Mesenteric fat pad (tissue), 1 donor: Measurements from ENCODE around the gene RAN. TPM values are rescaled to one million over a fixed set of nuclear protein-coding genes. Genes with fewer than 3 reads are reported as not detected.
"Not testable (repeated sequence)": the region's sequence is repeated elsewhere in the genome, so short reads cannot be mapped to it uniquely, and the experiment has no call there.

Source experiments
- DNase-seq: peaks from one replicate; pipeline ENCODE4 v3.0.0-alpha.2; 2020; ENCODE audit warnings: low spot score
- total RNA-seq: library from RNA; stranded (reverse); fragmentation: NEBNext Ultra II Directional; extraction: Animal tissue kit (Norgen Biotek cat#: 25700); gene quantifications from one replicate; pipeline ENCODE4 v1.2.1, GENCODE V29; 2021
- donor health status: DM: yes; HTN: yes; CAD: no.

The RAN gene
- total RNA-seq, 1 donor from 2014 or later = 472 TPM

DNA sequence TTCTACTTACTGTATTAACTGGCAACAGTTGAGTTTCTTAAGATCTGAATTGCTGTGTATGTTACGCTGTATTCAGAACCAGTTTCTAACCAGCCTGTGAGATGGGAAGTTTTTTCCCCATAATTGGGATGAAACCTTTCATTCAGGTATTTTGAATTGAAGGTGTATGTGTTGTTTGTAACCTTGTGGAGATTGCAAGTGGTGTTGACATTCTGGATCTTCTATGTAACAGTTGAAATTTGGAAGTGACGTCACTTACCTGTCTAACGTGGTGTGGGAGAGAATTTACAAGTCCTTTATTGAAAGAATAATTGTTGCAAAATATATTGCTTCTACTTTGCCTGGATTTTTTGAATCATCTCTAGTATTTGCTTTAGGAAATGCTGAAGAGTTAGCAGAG, 5.5 kb downstream of the RAN start:
- DNase-seq = no peak

DNA sequence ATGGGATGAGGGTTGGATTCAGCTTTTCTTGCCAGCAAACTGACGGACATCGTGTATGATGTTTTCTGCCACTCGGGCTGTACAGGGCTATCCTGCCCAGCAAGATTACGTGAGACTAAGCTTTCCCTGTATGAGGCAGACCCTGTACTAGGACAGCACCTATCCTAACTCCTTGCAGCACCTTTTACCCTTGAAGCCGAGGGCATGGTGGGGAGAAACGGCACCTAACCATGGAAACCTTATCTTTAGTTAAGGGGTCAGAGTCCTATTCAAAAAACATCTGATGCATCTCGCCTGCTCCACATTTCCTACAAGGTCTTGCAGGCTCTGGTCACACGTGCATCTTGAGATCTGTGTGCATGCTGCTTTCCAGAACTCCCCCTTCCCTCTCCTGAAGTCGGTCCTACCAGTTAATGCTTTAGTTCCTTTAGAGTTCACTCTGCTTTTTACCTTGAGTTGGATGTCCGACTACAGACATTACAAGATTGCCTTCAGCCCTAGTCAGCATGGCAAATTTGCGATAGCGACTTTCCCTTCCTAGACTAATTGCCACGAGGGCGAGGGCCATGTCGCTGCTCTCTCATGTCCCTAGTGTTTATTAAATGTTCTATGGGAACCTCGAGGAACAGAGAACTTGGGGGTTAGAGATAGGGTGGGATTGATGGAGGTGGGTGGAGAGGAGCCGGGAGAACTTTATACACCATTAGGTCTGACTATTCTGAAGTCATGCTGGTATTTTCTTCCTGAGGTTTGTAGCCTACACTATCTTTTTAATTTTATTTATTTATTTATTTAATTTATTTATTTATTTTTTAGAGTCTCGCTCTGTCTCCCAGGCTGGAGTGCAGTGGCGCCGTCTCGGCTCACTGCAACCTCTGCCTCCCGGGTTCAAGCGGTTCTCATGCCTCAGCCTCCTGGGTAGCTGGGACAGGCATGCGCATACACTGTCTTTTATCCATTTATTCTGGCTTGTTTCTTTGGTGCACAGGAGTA, 6.6 kb downstream of the RAN start:
- DNase-seq = no peak

DNA sequence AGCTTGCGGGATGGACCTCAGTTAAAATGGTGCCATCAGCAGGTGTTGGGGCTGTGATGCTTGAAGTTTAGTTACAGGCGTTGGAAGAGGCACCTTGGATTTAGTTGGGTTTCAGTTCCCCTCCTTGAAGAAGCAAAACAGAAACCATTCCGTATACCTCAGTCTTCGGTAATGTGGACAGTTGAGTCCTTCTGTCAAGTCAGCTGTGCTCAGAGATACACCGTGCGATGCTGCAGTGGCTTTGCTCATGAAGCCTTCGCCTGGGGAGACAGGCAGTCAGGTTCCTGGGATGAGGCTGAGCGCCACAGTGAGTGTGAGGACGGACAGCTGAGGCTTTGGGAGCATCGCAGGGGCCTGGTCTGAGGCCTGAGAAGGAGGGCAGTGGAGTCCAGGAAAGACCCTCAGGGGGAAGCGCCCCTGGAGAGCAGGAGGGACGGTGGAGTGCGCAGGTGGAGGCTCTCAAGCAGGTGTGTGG, 7.4 kb downstream of the RAN start:
- no peak for DNase-seq

DNA sequence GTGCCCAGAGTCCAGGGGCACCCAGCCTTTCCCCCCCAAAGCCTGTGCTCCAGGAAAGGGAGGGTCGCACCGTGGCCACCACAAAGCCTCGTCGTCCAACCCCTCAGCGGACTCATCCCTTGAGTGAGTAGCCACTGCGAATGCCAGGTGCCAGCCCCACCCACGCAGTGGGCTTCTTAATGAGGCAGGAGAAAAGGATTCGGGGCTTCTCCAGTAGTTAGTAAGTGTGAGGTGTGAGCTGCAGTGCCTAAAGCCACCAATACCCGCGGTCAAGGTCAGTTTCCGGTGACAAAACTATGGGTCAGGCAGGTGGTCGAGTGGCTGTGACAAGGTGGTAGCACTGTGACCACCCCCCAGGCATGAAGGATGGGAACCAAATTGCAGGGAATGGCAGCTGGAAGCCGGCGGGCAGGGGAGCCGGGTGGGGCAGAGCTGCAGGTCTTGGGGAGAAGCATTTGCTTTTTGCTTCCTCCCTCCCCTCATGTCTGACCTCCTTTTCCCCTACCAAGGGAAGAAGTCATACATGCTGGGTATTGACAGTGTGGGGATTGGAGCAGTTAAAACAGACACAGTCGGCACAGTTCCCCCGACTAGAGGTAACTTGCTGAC, 8.0 kb downstream of the RAN start:
- no peak for DNase-seq

DNA sequence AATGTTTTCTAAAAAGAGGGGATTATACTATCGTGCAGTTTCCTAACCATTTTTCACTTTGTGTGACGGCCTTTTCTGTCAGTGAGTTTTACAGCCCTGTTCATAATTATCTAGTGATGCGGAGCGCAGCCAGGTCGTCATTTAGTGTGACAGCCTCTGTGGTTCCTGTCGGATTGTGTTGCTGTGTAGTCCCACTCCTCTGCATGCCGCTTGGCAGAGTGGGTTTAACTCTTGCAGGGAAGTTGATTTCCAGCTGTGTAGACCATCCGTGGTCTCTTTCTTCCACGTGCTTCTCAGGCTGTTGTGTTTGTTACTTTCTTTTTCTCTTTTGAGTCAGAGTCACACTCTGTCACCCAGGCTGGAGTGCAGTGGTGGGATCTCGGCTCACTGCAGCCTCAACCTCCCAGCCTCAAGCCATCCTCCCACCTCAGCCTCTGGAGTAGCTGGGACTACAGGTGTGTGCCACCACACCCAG, 8.6 kb downstream of the RAN start:
- DNase-seq = no peak

DNA sequence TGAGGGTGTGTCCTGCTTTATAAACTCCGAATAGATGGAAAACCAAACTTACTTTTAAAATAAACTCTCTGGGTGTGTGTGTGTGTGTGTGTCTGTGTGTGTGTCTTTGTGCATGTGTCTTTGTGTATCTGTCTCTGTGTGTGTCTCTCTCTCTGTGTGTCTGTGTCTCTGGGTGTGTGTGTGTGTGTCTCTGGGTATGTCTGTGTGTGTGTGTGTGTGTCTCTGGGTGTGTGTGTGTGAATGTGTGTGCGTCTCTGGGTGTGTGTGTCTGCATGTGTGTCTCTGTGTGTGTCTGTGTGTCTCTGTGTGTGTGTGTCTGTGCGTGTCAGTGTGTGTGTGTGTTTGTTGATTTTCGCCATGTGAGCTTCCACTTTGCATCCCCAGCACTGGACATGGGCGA, 9.2 kb downstream of the RAN start:
- DNase-seq = no peak

DNA sequence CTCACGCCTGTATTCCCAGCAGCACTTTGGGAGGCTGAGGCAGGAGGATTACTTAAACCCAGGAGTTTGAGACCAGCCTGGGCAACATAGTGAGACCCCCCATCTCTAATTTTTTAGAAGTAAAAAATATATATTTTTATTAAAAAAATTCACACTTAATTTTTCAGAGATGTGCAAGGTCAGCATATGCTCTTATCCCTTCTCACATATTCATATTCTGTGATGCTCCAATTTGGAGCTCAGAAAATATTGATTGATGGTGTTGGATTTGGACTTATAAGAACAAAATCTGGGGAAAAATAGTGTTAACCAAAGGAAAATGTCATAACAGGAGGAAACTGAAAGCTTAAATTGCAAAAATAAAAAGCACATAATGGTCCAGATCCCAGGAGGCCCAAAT, 9.7 kb downstream of the RAN start:
- no peak for DNase-seq

DNA sequence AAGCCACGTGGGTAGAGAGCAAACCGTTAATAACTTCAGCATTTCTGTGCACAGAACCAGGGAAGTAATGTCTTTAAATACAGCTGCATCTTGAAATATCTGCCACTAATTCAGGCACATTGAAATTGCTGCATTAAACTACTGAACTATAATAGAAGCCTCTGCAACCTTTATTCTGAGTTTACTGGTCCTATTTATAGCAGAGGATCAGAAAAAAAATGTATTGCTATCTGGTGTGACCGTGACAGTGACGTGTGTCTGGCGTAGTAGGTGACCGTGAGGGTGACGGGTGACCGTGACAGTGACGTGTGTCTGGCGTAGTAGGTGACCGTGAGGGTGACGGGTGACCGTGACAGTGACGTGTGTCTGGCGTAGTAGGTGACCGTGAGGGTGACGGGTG, 15.3 kb downstream of the RAN start:
- DNase-seq = not testable (repeated sequence)

DNA sequence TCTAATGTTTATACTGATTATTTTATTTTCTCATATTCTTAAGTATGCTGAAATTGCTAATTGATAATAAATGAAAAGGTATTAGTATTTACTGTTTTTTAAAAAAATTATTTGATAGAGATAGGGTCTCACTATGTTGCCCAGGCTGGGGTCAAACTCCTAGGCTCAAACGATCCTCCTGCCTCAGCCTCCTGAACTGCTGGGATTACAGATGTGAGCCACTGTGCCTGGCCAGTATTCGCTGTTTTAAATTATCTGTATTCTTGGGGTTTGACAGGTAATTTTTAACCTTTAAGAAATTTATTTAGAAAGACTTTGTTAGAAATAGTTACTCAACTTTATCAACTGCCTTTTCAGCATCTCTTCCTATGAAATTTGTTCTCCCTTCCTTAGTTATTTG, 32.2 kb downstream of the RAN start:
- DNase-seq = no peak

DNA sequence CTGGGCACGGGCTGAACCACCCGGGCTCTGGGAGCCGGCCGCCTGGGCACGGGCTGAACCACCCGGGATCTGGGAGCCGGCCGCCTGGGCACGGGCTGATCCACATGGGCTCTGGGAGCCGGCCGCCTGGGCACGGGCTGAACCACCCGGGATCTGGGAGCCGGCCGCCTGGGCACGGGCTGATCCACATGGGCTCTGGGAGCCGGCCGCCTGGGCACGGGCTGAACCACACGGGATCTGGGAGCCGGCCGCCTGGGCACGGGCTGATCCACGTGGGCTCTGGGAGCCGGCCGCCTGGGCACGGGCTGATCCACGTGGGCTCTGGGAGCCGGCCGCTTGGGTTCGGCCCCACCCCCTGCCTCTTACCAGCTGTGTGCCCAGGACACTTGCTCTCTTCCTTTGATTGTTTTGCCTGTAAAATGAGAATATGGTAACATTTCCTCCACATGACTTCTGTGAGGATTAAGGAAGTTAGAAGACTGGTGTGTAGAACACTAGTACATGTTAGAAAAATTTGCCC, 33.1 kb downstream of the RAN start:
- DNase-seq = not testable (repeated sequence)

DNA sequence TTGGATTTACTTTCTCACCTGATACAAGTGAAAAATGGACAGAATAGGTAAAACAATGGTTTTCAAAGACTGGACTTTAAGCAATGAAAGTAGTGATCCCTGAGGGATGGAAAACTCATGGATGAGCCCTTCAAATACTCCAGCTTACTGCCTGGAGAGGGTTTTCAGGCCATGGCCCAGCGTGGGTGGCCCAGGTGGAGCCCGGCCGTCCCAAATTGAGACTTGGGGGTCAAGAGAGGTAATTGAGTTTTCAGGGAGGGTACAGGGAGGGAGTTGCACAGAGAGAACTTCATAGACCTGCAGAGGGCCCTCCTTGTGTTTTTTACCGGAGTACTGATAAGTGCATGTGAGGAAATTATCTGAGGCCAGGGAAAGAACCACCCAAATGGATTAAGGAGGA, 37.2 kb downstream of the RAN start:
- DNase-seq = no peak

DNA sequence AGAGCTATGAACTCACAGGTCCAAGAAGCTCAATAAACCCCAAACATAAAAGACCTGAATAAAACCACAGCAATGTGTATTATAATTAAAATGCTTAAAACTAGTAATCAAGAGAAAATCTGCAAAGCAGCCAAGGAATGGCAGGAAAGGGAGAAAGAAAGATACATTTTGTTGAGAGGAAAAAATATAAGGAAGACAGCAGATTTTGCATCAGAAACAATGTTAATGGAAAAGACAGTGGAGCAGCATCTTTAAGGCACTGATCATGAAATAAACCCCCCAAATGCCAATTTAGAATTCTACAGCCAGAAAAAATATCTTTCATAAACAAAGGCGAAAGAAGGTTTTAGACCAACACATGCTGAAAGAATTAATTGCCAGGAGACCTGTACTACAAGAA, 39.3 kb downstream of the RAN start:
- no peak for DNase-seq

DNA sequence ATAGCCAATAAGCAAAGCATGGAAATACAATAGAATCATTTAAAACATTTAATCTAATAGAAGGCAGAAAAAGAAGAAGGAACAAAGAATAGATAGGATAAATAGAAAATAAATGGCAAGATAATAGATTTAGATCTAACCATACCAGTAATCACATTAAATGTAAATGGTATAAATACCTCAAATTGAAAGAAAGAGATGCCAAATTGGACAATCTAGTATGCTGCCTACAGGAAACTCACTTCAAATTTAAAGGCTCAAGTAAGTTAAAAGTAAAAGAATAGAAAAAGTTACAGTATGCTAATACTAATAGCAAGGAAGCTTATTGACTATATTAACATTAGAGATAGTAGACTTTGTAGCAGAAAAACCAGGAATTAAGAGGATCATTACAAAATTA, 40.1 kb downstream of the RAN start:
- no peak for DNase-seq

DNA sequence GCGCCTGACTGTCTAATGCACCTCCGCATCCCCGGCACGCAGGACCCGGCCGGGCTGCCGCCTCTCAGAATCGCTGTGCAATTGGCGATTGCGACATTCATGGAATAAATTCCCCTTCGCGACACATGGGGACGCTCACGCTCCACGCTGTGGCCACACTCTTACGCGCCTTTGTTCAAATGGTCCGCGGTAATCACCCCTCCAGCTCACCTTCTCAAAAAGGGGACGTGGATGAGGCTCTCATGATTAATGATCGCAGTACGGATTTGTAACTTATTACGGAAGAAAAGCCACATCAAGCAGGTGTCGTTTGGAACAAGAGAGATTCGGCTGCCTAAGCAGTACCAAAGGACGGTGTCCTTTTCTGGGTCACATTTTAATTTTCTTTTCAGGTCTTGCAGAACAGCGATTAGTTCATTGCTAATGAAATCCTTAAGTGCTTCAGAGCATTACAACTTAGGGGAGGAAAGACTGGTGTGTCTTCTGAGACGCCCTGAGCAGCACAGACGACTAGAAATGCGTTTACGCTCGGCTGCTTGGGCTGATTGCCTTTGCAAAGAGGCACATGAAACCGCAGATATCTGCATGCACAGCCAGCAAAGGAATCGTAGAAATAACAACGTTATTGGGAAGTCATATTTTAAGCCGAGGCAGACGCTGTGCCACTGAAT, 44.5 kb downstream of the RAN start:
- no peak for DNase-seq

DNA sequence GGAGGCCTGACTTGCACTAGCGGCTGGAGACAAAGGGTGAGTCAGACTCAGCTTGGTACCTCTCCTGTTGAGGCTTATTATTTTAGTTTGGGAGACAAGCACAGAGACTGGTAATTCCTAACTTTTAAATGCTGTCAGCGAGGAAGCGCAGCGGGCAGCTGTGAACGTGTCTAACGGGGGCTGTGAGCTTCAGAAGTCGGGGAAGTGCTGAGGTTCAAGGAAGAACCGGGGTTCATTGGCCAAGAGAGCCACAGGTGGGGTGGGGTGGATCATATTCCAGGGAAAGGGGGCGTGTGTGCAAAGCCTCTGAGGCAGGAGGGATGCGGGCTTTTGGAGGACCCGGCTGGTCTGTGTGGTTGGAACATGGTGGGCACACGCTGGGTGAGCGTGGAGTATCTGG, 45.7 kb downstream of the RAN start:
- DNase-seq = no peak

DNA sequence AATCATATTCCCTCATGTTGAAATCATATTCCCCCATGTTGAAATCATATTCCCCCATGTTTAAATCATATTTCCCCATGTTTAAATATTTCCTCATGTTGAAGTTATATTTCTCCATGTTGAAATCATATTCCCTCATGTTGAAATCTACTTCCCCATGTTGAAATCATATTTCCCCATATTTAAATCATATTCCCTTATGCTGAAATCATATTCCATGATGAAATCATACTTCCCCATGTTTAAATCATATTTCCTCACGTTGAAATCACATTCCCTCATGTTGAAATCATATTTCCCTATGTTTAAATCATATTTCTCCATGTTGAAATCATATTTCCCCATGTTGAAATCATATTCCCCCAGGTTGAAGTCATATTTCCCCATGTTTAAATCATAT, 47.2 kb downstream of the RAN start:
- DNase-seq = no peak

DNA sequence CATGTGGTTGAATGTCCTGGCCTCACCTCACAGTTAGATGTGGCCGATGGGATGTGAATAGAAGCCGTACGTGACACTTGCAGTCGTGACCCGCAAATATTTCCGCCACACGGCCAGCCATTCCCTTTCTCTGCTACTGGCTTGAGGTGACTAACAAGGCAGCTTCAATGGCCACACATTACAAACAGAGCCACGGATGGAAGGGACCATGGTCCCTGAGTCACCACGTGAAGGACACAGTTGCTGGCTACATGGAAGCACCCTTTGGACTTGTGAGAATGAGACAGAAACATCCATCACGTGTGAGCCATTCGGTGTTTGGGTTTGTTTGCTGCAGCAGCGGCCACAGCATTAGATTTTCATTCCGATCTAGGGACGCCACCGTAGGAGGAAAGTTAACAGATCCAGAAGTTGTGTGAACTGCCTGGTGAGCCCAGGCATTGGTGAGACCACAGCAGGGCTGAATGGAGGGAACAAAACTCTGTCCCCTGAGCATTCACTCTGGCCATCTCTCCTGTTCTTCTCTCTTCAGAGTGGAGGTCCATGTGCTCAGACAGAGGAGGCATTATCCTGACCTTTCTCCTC, 48.3 kb downstream of the RAN start:
- no peak for DNase-seq

DNA sequence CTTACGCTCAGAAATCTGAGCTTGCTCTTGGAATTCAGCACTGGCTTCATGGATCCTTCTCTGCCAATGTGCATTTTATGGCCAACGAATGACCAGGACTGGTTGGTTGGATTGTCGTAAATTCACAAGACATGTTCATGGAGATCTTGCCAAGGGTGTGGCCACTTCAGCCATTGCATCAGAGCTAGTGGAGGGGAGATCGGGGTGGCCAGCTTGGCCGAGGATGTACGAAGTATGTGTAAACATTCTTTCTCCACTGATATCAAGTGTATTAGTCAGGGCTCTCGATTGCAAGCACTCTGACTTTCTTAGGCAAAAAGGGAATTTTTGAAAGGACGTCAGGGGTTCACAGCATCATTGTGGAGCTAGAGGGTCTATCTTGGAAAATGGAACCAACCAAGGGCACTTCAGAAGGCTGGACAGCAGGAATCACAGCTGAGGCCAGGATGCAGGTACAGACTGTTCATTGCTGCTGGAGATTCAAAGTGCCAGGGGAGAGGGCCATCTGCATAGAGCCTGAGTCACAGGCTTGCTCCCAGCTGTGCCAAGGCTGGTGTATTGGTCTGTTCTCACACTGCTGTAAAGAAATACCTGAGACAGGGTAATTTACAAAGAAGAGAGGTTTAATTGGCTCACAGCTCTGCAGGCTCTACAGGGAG, 49.0 kb downstream of the RAN start:
- DNase-seq = no peak

DNA sequence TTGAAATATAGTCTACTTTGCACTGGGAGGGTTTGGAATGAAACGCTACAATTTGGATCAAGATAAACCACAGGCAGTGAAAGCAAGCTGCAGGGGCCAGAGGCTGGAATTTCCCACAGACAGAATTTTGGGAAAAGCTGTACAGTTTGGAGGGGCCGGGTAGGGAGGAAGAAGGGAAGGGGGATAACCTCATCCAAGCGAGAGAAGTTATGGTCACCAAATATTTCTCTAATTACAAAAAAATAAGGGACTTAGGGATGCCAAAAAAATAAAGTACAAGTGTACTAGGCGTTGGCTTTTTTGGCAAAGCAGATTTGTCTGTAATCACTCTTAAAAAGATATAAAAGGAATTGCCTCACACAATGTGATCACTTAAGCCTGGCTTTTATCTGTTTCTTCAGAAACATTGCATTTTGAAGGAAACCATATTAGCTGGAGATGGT, 50.7 kb downstream of the RAN start:
- DNase-seq = no peak

DNA sequence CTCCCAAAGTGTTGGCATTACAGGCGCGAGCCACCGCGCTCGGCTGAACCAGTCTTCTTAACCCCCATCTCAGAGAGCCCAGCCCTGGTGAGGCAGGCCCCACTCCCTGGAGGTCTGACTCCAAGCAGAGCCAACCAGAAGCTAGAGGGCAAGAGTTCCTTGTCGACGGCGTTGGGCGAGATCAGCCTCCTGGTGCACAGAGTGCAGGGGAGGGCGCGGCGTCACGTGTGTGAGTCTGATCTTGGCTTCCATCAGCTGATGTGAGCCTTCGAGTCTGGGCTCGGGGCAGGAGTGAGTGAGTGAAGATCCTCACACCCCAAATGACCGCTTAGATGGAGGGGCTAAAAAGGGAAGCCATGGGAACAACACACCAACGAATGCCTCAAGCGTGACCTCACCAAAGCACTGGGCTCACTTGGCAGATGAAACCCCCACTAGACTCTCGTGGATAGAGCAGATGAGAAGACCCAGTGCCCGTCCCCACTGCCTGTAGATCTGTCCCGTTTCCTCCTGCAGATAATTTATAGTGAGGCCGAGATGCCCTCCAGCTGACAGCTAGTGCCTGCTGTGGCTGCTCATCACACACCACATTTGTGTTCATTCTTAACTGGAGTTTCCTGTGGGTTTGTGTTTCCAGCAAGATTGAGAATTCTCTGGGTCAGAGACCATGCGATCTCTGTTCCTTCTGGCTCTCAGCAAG, 53.2 kb downstream of the RAN start:
- DNase-seq = no peak
